ENCODE data around the gene DYNLT2B.

GRCh38 chr3:196287440-196288140, 30.4 kb downstream of the DYNLT2B start, which contains the start of gene PCYT1A:
- TF ChIP-seq CTCF (IDR thresholded peaks at IDR 0.05) (no peak), POLR2A (IDR thresholded peaks at IDR 0.05) (peak in 3 of 4 donors; percentile 32 to 79 (median 76))

All from esophagus squamous epithelium (tissue), 4 donors.